NCI-H2196 treated with DMSO at 0.1 percent for 48 hours (cell line): ENCODE data around the gene FGD6.
"Not testable (repeated sequence)": the region's sequence is repeated elsewhere in the genome, so short reads cannot be mapped to it uniquely, and the experiment has no call there.

ENCODE experiments used
- DNase-seq: peaks from one replicate; lab custom pipeline; 2025; ENCODE audit not compliant: unreplicated experiment; lab: John Stamatoyannopoulos, UW

The FGD6 gene

DNA sequence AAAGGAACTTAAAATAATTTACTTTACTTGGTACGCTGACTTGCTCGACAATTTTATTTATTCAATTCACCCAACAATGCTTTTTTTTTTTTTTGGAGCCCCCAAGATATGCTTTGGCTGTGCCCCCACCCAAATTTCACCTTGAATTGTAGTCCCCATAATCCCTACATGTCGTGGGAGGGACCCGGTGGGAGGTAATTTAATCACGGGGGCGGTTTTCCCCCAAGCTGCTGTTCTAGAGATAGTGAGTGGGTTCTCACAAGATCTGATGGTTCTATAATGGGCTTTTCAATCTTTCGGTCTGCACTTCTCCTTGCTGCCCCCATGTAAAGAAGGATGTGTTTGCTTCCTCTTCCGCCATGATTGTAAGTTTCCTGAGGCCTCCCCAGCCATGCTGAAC lies 10.4 kb downstream of the FGD6 start:
- DNase-seq = no peak

DNA sequence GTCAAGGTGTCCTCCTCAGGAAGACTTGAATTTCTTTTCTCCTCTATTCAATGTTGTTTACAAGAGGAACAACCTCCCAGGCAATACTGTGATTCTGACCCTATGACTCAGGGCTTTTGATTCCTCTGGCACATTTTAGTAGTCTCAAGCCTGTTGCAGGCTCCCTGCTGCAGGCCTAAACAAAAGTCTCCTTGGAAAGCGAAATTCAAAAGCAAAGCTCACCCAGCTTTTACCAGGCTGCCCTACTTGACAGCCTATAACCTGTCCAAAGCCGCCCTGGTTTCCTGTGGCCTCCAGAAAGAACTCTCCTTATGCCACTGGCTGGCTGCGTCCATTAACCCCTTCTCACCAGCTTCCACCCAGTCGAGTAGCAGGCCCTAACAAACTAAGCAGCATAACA lies 11.6 kb downstream of the FGD6 start:
- DNase-seq = no peak

DNA sequence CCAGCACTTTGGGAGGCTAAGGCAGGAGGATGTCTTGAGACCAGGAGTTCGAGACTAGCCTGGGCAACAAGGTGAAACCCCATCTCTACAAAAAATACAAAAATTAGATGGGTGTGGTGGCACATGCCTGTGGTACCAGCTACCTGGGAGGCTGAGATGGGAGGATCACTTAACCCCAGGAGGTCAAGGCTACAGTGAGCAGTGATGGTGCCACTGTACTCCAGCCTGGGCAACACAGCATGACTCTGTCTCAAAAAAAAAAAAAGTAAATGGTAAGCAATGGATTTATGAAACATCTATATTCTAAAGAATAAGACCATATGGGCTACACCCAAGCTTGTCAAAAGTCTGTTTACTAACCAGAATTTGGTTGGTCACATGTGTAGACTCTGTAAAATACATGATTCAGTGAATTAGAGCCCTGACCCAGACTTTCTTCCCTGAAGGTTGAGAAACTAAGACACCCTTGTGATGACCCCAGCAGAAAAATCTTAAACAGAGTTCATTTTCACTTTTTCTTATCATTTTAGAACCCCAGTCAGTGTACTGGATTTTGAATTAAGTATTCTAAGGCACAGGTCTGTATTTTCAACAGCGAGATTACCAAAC lies 12.1 kb downstream of the FGD6 start:
- no peak for DNase-seq

DNA sequence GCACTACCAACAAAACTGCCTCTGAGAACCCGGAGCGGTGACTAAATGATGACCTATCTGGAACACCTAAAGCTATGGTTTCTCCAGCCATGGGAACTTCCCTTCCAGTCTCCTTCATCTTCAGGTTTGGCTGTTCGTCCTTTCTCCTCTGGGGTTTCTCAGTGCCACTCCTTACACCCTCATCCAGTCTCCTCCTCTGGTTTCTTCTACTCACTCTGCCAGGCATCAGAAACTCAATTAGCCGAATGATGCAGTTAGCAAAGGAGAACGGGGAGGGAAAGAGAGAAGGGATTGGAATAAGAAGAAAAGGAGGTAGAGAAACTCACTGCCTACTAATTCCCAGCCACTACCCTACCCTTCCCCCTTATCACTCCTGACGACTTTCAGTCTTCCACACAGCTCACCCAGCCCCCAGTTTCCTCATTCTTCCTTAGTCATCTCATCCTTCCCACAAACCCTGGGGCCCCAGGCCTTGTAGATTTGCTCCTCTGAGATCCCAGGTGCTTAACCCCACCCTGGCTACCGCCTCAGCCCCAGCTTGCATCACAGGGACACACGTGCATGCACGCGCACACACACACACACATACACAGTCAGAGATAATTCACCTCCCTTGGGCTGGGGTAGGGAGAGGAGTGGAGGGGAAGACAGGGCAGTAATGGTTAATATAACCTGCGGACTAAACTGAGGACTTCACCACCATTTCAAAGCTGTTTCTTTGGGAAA lies 13.0 kb downstream of the FGD6 start:
- no peak for DNase-seq

DNA sequence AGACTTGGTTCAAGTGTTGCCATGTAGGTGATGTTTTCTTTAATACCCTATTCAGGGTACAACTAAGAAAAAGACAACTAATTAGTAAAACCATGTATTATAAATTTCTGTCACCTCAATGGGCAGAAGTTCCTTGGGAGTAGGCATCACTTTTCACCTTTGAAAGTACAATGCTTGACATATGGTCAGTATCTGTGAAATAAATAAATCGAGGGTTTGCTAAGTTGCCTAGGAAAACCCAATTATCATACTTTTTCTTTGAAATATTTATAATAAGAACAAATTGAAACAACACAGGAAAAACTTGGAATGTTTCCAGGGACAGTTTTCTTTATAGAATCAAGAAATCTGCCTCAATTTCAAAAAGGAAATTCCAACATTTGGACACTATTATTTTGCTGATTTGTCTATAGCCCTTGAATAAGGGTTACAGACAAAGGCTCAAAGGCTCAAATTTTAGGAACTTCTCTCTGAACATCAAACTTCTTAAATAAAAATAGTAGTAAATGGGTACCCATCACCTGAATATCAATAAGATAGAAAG lies 13.7 kb downstream of the FGD6 start:
- no peak for DNase-seq

DNA sequence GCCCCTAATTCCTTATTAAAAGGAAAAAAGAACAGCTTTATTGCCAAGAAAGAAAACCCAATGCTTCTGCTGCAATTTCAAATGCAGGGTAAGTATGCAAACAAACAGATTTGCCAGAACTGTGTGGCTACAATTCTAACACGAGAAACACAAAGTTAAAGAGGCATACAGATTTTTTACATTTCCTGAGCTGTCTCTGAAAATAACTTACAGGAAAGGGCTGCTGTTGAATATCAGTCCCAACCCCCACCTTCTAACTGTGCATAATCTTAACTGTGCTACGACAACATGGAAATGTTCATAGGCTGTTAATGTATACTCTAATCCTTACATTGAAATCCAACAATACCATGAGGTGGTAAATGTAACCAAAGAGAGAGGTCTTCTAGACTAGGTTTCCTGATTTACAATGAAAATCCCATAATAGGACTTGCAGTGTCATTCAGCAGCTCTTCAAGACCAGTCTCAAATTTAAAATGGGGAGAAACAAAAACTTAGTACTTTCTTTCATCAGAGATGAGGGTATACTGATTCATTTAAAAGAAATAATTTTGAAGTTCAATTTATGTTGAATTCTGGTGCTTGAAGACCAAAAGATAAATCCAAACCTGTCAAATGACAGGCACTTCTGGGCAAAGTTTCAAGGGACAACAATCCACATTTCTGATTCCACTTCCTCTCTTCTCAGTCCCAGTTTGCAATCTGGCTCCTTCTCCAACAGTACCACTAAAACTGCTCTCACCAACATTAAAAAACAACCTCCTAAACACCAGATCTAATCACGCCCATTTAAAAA lies 14.4 kb downstream of the FGD6 start:
- no peak for DNase-seq

DNA sequence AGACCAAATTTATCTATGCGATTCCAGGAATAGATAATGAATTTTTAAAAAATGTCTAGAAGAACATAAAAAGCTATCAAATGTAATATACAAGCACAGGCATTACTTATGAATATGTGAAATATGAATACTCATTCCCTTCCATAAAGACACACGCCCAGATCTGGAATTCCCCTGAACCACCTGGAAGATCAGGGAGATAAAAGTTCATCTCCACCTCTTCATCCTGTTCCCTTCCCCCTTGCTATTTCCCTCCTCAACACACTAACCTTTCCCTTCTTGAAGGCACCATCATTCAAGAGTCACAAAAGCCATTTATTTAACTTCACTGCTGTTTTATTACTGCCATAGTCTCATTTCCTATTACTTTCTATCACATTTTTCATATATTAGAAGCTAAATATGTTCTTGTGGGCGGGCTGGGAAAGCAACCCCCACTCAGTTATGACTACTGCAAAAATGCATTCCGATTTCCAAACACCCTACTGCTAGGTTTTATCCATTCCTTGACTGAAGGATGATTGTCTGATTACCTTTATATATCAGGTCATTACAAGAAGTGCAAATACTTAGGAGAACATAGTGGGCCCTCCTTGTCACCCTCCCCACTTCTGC lies 16.1 kb downstream of the FGD6 start:
- no peak for DNase-seq

DNA sequence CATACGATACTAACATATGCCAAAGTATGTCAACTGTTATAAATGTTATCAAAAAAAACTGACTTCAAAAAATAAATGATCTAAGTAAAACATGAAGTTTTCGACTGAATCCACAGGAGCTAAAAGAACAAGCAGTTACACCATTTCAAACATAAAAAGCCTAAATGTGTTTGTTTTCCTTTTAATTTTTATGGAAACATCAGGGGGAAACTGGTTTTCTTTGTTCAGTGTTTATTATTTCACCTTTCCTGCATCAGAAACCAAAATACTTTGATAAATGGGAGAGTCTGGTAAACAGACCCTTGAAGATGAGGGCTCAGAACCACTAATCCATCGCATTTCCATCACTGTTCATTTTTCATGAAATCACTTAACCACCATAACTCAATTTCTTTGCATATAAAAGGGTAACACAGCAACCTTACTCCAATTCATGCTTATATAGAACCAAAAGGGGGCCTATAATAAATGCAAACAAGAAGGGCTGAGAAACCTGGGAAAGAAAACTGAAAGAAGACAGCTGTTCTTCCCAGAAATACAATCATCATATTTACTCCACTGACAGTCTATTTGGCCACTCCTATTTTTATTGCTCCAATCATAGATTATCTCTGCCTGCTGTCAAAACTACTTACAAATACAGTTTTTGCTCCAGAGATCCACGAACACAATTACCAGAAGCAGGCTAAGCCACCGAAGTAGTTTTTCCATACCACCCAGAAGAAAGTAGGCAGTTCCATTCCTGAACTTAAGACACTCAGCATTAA lies 17.0 kb downstream of the FGD6 start:
- no peak for DNase-seq

DNA sequence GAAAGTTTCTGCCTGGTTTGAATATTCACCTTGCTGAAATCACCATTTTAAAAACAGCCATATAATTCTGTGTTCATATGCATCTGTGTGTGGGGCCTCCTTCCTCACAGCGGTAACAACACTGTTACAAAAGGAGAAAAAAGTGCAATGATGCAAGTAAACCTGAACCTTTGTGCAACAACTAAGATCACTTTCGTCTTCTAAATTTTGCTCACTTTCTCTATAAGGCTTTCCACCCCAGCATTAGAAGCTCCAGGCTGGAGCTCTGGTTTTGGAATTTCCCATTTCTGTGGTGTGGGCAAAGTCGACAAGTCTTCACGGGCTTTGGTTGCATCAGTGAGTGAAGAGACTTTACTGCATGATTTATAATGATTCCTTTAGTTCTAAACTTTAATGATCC lies 18.4 kb downstream of the FGD6 start:
- DNase-seq = no peak

DNA sequence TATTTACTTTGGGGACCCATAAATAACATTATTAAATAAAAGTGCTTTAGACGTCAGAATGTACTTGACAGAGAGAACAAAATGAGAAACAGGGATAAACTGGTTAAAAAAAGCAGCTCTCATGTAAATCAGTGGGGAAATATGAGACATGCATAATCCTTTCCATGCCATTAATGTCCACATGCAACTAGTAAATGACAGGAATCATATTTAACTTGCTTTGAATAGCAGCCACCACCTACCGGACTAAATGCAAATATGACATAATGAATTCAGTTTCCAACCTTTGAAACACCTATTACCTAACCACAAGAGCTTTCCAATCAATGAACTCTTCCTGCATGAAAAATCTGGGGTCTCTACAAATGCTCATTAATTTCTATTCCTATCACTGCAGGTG lies 19.6 kb downstream of the FGD6 start:
- DNase-seq = no peak

DNA sequence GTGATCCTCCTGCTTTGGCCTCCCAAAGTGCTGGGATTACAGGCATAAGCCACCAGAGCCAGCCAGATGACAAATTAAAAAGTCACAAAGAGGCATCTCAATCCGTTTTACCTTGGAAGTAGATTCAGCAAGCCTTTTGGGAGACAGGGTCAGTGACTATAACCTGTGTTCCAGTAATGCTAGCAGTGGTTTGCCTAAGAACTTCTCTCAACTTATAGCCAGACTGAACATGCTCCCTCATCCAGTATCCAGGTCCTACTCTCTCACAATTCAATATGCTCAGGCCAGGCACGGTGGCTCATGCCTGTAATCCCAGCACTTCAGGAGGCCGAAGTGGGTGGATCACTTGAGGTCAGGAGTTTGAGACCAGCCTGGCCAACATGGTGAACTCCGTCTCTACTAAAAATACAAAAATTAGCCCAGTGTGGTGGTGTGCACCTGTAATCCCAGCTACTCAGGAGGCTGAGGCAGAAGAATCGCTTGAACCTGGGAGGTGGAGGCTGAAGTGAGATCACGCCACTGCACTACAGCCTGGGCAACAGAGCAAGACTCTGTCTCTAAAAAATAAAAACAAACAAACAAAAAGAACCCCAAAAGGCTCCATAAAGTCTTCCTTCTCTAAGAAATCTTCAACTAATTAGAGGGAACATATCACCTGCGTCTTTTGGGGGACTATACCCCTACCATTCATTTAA lies 20.2 kb downstream of the FGD6 start:
- DNase-seq = not testable (repeated sequence)

DNA sequence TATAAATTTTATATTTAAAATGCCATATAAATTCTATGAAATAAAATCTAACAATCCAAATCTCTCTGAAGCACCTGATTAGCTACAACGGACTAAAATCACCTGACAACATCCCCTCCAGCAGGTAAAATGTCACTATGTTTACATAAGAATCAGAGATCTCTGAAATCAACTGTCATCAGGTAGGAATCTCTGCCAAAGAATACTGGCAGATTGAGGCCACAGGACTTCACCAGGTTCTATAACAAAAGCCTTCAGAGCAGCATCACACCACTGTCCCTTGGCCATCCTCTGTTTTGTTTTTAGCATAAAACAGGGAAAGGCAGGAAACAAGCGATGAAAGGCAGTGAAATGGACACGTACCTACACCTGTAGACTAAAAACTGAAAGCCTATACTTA lies 22.1 kb downstream of the FGD6 start:
- no peak for DNase-seq

DNA sequence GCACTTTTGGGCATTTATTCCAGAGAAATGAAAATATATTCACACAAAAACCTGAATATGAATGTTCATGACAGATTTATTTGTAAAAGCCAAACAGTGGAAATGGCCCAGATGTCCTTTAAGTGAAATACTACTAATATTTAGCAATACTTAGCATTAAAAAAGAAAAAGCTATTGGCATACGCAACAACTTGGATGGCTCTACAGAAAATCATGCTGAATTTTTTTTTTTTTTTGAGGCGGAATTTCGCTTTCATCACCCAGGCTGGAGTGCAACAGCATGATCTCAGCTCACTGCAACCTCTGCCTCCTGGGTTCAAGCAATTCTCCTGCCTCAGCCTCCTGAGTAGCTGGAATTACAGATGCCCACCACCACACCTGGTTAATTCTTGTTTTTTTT lies 24.1 kb downstream of the FGD6 start:
- DNase-seq = no peak

DNA sequence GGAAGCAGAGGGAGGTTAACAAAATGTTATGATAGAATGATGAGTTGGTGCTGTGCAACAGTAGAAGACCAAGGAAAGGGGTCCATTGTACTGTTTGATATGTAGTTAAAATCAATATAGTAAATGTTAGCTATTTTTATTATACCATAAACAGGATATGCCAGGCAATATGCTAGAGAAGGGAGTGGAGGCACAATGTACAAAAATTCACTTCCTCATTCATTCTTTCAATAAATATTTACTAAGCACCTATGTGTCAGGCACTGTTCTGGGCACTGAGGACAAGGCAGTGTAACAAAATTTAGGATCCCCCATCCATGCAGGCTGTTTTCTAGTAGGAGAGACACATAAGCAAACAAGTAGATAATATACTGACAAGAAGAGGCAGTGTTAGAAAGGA lies 25.0 kb downstream of the FGD6 start:
- no peak for DNase-seq

DNA sequence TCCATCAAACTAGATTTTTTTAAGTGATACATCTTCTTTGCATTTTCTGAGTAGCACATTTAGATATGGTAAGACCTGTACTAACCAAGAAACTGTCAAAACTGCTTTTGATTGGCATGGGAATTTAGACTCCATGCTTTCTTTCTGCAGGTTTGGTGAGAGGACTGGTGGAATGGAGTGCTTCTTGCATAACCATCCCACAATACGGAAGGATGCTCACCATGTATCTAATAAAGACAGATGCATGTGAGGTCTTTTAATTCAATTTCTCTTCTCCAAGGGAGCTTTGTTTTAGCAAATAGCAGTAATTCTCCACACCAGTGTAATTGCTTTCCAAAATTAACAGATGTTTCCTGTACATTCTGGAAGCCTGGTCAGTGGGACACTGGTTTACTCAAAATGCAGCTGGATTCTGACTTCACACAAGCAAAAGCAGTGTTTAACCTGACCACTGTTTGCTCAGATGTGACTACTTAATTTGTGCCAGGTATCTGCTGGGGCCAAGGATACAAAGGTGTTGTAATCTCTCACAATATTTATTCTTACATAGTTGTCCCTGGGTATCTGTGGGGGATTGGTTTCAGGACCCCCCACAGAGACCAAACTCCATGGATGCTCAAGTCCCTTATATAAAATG lies 26.1 kb downstream of the FGD6 start:
- no peak for DNase-seq

DNA sequence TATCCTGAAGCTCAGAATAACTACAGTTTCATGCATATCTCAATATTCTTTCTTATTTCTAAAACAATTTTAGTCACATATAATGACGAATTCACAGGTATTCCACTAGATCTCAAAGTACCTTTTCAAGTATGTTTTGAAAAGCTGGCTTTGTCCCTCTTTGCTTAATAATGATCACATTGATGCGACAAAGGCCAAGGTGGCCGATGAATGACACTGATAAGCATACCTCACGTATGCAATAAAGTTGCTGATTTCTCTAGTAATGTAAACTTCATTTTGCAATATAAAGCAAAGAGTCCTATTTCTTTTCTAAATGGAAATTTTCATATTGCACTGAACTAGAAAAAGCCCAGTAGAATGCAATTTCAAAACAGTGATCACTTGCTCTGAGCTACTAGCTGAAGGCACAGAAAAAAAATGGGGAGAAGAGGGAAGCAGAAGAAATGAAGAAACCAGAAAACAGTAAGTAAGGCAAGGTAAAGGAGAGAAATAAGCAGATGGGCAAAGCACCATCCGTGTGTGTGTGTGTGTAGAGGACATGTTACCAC lies 29.3 kb downstream of the FGD6 start:
- DNase-seq = no peak

DNA sequence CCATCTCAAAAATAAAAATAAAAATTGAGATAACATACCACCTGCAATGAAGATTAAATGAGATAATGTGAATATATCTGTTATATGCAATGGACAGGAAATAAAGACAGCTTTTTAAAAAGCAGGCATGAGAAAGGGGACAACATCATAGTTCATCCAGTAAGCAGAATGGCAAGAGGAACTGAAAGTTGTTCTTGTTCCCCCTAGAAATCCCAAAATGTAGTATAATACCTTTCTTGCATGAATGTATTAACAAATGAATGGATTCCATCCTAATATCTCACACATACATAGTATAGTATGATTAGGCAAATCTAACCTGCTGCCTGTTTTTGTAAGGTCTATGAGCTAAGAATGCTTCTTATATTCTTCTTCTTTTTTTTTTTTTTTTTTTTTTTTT lies 31.4 kb downstream of the FGD6 start:
- no peak for DNase-seq

DNA sequence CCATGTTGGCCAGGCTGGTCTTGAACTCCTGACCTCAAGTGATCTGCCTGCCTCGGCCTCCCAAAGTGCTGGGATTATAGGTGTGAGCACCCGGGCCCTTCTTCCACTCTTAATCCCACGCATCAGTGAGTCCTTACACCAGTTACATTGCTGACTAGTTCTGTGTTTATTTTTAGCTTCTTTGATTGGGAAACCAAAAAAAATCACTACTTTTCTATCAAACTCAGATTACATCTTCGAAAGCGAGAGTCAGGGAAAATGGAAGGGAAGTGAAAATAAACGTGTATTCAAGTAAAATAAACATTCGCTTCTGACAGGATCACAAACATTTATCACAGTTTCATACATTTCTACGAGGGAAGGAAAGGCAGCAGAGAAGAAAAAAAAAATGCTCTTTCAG lies 32.2 kb downstream of the FGD6 start:
- DNase-seq = no peak

DNA sequence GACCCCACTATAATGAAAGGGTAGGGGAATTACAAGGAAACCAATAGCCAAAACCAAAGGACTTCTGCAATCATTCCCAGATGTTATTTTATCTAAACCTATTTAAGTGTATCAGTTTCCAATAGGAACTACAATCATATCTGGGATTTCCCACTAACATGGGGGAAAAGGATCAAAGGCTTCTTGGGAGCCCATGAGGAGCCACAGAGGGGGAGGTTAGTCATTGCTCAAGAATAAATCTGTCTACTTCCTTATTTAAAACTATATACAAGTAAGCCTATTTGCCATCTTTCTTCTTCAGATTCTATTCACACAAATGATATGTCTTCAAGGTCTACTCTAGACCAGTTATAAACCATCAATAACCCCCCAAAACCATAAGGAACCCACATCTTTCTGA lies 33.1 kb downstream of the FGD6 start:
- no peak for DNase-seq
